Esophagus mucosa (tissue), 1 donor: ENCODE data around the gene AK8. TPM values are rescaled to one million over a fixed set of nuclear protein-coding genes. Genes with fewer than 3 reads are reported as not detected.
"Not testable (repeated sequence)": the region's sequence is repeated elsewhere in the genome, so short reads cannot be mapped to it uniquely, and the experiment has no call there.

ENCODE experiments used
- ATAC-seq: fragments of 200-7000 bp; cut with Tn5 transposase; one replicate; pipeline ENCODE4 v1.9.1; 2020
- total RNA-seq: library from RNA; stranded (reverse); gene quantifications from one replicate; pipeline ENCODE4 v1.2.4, GENCODE V29; 2023
- donor health status: DM: yes; HTN: yes; CAD: no.

Gene AK8
- total RNA-seq, 1 donor from 2014 or later, result 1.7 TPM

DNA sequence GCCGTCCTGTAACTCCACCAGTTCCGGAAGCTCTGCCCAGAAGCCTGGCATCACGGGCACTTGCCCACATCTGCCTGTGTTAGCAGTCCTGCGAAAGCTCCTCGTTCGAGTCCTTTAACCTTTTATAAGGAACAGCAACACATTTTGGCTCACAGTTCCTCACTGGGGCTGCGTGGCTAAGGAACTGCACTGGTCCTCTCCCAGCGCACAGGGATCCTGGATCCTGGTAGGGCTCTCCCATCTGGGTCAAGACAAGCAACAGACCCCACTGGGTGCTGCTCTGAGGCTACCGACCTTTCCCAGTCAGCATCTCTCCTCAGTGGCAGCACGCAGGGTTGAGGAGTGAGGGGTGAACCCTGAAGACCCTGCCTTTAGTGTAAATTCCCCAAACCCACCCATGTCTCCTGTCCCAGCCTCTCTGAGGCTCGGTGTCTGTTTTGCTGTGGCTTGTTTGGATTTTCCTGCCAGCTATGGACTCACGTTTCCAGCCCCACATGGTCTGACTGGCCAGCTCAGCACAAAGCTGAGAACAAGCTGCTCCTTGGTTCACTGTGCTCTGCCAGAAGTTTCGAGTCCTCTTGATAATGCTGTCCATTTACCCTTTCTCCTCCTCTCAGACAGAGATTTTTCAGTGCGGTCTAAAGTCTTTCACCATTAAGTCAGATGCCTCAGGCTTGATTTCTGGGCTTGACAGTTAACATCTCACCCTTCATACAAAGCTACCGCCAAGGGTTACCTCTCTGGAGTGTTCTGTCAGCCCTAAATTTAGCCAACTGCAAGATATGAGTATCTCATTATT is 80.0 kb downstream of the AK8 start:
- no peak for ATAC-seq

GRCh38 chr9:132795511-132796303 is 82.4 kb downstream of the AK8 start:
- ATAC-seq, result no peak

DNA sequence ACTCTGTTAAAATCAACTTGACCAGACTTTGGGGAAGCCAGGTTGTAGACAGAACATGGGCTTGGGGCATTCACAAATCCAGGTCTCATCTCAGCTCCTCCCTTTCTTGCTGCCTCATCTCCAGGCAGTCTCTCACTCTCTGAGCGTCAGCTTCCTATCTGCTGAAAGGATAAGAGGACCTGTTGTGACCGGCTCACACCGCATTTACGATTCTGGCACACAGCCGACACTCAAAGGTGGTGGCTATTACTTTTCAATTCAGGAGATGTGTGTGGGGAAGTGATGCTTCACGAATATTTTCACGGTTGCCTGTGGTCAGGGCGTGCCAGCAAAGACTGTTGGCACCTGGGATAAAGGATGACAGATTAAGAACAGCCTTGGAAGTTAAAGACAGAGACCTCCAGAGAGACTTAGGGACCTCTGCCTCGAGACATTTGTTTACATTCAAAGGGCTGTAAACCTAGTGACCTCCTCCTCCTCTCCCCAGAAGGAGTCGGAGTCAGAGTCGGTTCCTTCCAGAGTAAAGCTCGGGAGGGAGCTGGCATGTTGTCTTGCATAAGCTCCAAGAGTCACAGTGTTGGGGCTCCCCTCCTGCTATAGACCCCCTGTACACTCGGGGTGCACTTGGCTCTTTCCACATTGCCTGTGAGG is 83.2 kb downstream of the AK8 start:
- ATAC-seq, result peak; percentile 31

GRCh38 chr9:132793606-132794580 is 84.2 kb downstream of the AK8 start:
- ATAC-seq, result no peak

DNA sequence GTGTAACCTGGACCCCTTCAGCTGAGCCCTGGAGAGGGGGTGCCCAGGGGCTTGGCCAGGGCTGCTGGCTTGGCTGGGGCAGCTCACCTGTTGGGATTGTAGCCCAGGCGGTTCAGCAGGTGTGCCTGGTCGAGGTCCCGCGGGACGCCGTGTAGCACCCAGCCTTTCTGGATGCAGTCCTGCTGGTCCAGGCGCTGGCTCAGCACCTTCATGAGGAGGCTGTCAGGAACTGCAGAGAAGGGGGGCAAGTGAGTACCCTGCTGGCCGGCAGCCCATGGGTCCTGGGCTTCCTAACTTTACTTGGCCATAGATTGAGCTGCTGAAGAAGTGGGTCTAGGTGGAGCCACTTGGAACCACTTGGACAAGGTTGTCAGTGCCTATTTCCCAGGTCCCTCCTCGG is 85.5 kb downstream of the AK8 start:
- ATAC-seq, result peak; percentile 15

DNA sequence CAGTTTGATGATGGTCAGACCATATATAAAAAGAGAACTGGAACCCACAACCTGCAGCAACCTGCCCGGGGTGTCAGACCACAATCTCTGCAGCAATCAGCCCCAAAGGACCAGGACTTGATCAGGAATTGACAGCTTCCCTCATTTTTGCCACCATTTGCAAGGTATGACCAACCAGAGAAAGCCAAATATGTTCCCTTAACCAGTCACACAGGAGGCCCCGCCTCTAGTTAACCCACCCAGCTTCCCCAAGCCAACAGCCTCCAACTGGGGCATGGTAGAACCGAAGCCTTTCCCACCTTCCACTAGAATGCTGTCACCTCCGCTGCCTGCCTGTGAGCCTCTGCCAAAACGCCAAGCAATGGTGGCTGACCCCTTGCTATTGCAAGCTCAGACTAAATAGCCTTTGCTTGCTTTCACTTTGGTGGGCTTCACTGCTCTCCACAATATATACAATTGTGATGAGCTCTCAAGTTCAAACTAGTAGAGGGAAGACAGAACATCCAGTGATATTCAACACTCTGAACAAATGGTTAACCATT is 86.3 kb downstream of the AK8 start:
- no peak for ATAC-seq

DNA sequence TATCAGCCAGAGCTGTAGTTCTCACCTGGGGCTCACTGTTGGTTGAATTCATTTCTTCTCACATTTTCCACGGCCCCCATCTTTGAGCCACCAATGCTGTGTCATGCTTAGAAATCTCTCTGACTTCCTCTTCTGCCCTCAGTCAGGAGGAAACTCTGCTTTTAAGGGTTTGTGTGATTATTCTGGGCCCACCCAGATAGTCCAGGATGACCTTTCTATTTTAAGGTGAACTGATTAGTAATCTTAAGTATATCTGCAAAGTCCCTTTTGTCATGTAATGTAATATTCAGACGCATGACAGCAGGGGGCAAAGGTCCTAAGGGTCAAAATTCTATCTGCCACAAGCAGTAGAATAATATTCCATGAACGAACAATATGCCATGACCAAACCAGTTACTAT is 88.4 kb downstream of the AK8 start:
- no peak for ATAC-seq

- ATAC-seq, result no peak
These were observed 89.7 kb downstream of the AK8 start for GRCh38 chr9:132788378-132788777.

- ATAC-seq, result no peak
These were observed 90.3 kb downstream of the AK8 start for GRCh38 chr9:132787748-132788159.

- no peak for ATAC-seq
These were observed 93.7 kb downstream of the AK8 start for GRCh38 chr9:132784286-132784830.

DNA sequence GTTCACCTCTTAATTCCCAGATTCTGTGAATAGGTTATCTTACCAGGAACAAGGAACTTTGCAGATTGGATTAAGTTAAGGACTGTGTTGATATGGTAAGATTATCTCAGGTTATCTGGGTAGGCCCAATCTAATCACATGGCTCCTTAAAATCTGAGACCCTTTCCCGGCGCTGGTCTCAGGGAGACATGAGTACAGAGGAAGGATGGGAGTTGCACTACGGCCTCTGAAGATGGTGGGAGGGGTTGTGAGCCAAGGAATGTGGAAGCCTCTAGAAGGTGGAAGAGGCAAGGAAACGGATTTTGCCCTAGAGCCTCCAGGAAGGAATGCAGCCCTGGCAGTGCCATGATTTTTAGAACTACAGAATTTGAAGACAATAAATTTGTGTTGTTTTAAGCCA is 95.1 kb downstream of the AK8 start:
- no peak for ATAC-seq

DNA sequence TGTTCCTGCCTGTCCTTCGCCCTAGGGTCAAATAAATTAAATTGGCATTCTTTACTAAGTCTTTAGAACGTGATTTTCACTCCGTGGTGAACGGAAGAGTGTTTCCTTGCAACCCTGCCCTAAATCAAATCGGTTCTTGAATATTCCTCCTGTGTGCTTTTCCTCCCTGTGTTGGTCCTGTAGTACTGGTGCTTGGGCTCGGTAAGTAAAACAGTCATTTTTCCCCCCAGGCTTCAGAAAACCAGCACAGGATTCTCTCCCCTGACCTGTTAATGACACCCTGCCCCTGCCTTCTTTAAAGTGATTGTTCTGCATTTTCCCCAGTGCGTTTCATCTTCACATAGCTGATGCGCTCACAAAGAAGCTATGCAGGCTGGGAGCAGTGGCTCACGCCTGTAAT is 96.0 kb downstream of the AK8 start:
- no peak for ATAC-seq

DNA sequence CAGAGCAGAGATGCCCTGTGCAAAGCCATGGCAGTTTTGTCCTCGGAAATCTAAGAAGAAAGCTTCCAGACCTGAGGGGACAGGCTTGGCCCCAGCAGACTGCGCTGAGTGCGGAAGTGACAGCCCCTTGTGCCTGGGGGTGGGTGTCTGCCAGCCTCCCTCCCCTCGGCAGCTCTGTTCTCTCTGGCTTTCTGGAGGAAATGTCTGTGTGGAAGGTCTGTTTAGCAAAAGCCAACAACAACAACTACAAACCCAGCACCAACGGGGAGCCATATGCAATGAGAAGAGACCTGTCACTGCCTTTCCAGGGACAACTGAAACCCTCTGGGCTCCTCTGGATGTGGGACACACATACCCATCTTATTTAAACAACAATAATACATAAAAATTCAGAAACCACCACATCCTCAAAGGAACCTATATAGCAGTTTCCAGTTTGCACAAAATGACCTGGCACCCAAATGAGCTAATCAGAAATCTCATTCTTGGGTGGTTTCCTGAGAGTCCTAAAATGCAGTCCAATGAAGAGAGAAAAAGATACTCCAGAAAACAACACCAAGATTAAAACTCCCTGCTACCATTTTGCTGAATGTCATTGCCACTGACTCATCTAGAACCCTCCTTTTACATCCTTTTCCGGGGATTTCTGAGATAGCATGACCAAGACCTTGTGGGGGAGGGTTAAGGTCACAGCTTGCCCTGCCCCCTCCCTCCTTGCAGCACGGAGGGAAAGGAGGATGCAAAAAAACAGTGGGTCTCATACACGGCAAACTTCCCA is 97.7 kb downstream of the AK8 start:
- no peak for ATAC-seq

- no peak for ATAC-seq
These were observed 101.2 kb downstream of the AK8 start for GRCh38 chr9:132776891-132777290.

DNA sequence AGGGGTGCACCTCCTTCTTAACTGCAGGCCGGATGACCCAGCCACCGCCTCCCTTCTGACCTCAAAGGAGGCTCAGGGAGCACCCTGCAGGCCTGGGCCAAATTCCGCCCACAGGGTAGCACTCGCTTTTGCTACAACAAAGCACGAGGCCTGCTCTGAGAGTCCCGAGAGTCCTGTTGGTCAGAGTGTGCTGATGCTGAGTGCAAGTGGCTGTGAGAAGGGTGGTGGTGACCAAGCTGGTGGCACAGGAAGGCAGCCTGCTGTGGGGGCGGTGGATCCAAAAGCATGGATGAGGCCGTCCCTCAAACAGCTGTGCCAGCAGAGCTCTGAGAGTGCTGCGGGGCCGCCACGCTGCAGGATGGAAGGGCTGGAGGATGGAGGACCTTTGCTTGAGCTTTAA is 101.8 kb downstream of the AK8 start:
- ATAC-seq, result no peak

DNA sequence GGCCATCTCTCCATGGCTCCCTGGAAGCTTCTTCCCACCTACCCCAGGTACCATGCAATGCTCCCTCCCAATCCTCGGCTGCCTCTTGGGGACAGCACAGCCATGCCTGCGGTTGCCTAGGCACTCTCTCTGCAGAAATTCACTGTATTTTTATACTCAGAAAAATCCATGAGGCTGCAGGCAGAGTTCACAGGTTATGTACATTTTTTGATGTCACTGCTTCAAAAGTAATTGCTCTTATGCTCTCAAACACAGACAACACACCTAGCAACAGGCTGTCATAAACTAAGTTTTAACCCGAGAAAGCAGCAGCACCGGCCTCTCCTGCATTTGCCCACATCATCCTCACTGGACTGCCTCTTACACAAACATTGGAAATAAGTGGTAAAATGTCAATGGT is 102.4 kb downstream of the AK8 start:
- ATAC-seq, result no peak

DNA sequence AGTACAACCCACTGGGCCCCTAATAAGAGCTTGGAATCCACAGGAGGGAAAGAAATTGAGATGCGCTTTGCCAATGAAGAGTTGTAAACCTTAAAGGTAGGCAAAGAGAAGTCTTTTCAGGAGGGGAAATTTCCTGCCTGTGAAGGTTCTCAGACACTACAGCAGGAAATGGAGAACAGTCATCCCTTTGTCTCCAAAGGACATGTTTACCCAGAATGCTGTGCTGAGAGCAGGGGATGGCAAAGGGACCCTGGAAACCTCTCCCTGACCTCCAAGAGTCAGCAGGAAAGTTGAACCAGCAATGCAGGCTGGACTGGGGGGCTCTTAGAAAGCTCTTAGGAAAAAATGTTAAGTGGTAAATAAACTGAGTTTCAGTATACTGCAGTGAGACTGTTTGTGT is 103.2 kb downstream of the AK8 start:
- ATAC-seq, result no peak

- ATAC-seq, result no peak
These were observed 104.2 kb downstream of the AK8 start for GRCh38 chr9:132773764-132774339.

DNA sequence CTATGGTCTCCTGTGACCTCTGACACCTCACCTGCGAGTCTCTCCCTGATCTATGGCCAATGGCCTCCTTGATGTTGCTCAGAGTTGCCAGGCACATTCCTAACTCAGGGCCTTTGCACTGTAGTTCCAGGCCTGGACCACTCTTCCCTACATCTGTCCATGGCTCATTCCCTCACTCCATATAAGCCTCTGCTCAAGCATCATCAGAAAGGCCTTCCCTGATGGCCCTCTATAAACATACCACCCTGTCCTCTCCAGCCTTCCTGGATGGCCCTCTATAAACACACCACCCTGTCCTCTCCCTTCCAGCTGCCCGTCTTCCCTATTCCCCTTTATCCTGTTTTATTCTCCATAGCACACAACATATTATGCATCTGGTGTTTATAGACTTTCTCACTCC is 105.0 kb downstream of the AK8 start:
- no peak for ATAC-seq

- not testable (repeated sequence) for ATAC-seq
These were observed 106.3 kb downstream of the AK8 start for GRCh38 chr9:132771752-132772151.
